ENCODE data around the gene CNKSR2.

GRCh38 chrX:21412883-21413282 is 38.7 kb downstream of the CNKSR2 start:
- TF ChIP-seq, protein P1, sequence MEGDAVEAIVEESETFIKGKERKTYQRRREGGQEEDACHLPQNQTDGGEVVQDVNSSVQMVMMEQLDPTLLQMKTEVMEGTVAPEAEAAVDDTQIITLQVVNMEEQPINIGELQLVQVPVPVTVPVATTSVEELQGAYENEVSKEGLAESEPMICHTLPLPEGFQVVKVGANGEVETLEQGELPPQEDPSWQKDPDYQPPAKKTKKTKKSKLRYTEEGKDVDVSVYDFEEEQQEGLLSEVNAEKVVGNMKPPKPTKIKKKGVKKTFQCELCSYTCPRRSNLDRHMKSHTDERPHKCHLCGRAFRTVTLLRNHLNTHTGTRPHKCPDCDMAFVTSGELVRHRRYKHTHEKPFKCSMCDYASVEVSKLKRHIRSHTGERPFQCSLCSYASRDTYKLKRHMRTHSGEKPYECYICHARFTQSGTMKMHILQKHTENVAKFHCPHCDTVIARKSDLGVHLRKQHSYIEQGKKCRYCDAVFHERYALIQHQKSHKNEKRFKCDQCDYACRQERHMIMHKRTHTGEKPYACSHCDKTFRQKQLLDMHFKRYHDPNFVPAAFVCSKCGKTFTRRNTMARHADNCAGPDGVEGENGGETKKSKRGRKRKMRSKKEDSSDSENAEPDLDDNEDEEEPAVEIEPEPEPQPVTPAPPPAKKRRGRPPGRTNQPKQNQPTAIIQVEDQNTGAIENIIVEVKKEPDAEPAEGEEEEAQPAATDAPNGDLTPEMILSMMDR (IDR thresholded peaks at IDR 0.05; ENCODE audit: low read length), result no peak
- TF ChIP-seq EZH2 (IDR thresholded peaks at IDR 0.05; ENCODE audit: borderline replicate concordance, low read length), result no peak
